MG63 (cell line): ENCODE measurements around the gene RNF150. TPM values are rescaled to one million over a fixed set of nuclear protein-coding genes. Genes with fewer than 3 reads are reported as not detected.

Experiments used
- DNase-seq: peaks from one replicate; pipeline ENCODE4 v3.0.0-alpha.2; 2020
- H3K27me3 ChIP-seq: fragments of 250-450 bp; sonication (Bioruptor Pico); 2 replicates; pipeline ENCODE4 v1.5.1; 2020; ENCODE audit warnings: mild to moderate bottlenecking, moderate library complexity
- H3K36me3 ChIP-seq: fragments of 250-450 bp; sonication (Bioruptor Pico); 2 replicates; pipeline ENCODE4 v1.5.1; 2020; ENCODE audit warnings: mild to moderate bottlenecking, moderate library complexity
- H3K4me3 ChIP-seq: fragments of 250-450 bp; sonication (Bioruptor Pico); 2 replicates; pipeline ENCODE4 v1.5.1; 2020; ENCODE audit warnings: mild to moderate bottlenecking, moderate library complexity
- H3K9me3 ChIP-seq: fragments of 250-450 bp; sonication (Bioruptor Pico); 2 replicates; pipeline ENCODE4 v1.5.1; 2020; ENCODE audit warnings: mild to moderate bottlenecking, moderate library complexity
- total RNA-seq: library from RNA; depleted of rRNA; stranded (reverse); fragments of >200 nt; shearing (Covaris generic); gene quantifications from 2 replicates; pipeline ENCODE4 v1.2.3, GENCODE V29; 2014; ENCODE audit warnings: low replicate concordance

RNF150 gene
- total RNA-seq, 1 experiment from 2014 or later = 7.4 TPM

DNA sequence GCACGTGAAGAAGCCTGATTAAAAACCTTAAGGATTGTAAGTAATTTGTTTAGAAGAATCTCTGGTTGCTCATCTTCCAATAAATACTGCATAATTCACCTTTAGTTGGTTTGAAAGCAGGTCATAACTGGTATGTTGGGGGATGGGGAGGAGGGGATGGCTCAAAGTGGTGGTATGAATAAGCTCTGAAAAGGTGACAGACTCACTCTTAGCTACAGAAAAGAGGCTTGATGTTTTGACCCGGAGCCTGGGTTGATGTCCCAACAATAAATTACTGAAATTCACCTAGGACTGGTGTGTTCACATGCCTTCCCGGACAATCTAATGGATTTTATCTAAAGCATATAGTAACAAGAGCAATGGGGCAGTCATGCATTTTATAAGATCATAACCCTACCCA lies 245.2 kb downstream of the RNF150 start:
- no peaks in the 10 kb centered on the region for H3K27me3 ChIP-seq

DNA sequence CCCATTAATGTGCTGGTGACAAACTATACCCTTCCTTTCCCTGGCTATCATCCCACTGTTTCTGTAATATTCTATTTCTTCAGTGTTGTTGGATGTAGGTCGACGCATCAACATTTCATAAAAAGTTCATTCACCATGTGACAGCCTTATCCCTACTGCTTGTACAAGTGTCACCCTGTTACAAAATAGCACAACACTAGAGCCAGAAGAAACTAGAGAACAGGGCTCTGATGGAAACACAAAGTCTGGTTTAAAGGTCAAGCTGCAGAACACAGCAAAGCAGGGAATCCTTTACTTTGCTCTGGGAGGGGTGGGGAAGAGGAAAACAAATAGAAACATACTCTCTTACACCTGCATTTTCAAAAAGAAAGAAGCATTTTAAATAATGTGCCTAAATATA lies 245.8 kb downstream of the RNF150 start:
- no peak for DNase-seq
- Histone ChIP-seq H3K9me3 (peaks cover 5% of the 10 kb centered on the region; the same call in 1 of the 2 replicates), H3K36me3 (no peaks in the 10 kb centered on the region)

More for the DNA sequence above, 245.2 kb downstream of the RNF150 start:
- Histone ChIP-seq H3K9me3 (peaks cover 5% of the 10 kb centered on the region; the same call in 1 of the 2 replicates), H3K4me3 (no peak overlapping the region), H3K36me3 (no peaks in the 10 kb centered on the region)
- DNase-seq = no peak

DNA sequence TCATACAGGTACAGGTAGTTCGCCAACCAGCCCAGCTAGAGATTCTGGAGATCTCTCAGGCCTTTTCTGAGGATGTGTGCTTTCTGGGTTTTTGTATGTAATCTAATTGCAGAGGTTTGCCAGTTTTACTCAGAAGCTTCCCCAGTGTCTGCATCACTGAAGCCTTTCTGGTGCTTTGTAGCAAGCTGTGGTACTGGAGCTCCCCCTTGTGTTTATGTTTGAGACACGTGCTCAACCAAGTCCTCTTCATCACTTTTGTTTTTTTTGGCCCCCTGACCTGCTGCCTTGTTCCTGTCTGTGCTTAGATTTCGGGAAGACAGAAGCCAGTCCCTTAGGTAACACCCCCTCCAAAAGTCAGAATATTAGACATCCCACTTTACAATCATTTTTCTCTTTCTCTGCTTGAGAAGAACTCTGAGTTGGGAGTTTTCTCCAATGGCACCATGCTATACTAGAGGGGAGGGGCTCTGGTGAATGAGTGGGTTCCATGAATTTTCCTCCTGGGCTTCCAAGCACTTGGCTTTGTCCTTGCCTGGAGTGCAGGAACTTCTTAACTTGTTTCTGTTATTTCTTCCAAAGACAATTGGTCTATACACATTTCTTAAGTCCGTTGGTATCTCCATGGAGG lies 248.7 kb downstream of the RNF150 start:
- Histone ChIP-seq H3K27me3 (no peaks in the 10 kb centered on the region), H3K9me3 (peaks cover 5% of the 10 kb centered on the region; the same call in 1 of the 2 replicates), H3K4me3 (no peak overlapping the region), H3K36me3 (no peaks in the 10 kb centered on the region)
- peak; percentile 42 for DNase-seq

More for the DNA sequence above, 245.8 kb downstream of the RNF150 start:
- Histone ChIP-seq H3K4me3 (no peak overlapping the region), H3K27me3 (no peaks in the 10 kb centered on the region)

DNA sequence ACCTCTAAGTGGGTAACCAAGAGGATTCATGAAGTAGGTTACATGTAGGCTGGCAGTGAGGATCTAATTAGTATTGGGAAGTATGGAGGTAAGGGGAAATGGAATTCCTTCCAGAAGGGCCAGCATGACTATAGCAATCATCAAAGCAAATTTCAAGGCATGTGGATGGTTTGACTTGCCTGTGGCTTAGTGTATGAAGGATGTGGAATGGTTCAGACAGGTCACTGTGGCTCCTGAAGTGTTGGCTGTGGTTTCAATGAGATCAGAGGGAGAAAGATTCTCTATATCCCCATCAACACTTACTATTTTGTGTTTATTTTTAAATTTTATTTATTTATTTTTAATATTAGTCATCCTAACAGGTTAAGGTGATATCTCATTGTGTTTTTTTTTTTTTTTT lies 255.5 kb downstream of the RNF150 start:
- H3K36me3 ChIP-seq = no peaks in the 10 kb centered on the region; the same call in 1 of the 2 replicates
- H3K9me3 ChIP-seq = peaks cover 4% of the 10 kb centered on the region
- DNase-seq = no peak
- no peaks in the 10 kb centered on the region for H3K27me3 ChIP-seq
- no peak overlapping the region for H3K4me3 ChIP-seq

DNA sequence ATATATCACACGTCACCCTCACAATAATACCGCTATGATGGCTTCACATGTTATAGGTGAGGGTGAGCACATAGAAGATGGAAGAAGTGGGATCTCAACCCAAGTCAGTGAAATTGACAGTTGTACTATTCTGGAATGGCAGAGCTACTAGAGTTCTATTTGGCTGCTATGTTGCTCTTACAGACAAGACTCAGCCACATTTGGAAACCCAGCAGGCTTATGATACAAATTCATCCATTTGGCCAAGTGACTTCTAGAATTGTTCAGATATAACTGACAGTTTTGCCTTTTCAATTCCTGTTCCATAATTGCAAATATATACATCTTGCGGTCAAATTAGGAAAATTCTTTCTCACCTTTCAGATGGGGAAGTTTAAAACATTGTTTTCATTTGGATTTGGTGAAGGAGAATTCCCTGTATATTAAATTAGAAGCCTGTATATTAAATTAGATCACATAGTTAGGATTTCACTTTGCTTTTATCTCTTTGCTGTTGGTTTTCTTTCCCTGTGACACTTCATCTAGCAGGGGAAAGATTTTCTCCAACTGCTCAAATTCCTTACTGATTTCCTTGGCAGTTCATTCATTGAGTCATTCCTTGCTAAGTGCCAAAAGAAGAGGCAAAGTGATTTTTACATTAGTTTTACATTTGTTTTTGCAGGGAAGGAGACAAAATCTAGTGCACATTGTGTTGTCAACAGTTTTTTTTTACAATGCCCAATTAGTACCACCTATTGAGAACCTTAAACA lies 256.5 kb downstream of the RNF150 start:
- H3K4me3 ChIP-seq = no peak overlapping the region
- DNase-seq = no peak
- H3K27me3 ChIP-seq = no peaks in the 10 kb centered on the region
- H3K36me3 ChIP-seq = no peaks in the 10 kb centered on the region; the same call in 1 of the 2 replicates
- H3K9me3 ChIP-seq = peaks cover 4% of the 10 kb centered on the region

DNA sequence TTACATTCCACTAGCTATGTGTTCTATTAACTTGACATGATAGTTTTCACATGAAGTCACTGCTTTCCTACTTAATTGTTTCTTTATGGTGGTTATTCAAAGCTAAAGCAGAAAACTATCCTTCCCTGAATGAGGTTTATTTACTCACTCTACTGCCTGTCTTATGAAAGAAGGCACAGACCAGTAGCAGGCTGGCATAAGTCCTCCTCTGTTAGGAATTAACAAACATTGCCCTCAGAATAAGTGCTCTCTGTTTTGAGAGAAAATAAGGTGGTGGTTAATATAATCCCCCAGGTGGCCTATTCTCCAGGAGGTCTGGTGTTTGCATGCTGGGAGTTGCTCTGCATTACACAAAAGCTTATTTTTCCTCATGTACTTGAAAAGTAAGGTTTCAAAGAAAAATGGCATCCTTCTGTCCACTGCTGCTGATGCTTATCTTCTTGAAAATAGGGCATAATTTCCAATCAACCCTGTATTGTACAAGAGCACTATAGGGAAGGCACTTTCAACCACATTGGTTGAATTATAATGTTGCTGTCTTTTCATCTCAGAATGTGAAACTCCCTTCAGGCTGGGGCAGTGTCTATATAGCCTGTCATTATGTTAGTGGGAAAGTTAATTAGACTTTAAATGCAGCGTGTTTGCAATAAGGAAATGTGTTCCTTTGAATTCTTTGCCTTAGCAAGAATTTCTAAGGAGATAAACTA lies 257.4 kb downstream of the RNF150 start:
- Histone ChIP-seq H3K27me3 (no peaks in the 10 kb centered on the region), H3K9me3 (peaks cover 4% of the 10 kb centered on the region), H3K36me3 (no peaks in the 10 kb centered on the region; the same call in 1 of the 2 replicates), H3K4me3 (no peak overlapping the region)
- DNase-seq = no peak

DNA sequence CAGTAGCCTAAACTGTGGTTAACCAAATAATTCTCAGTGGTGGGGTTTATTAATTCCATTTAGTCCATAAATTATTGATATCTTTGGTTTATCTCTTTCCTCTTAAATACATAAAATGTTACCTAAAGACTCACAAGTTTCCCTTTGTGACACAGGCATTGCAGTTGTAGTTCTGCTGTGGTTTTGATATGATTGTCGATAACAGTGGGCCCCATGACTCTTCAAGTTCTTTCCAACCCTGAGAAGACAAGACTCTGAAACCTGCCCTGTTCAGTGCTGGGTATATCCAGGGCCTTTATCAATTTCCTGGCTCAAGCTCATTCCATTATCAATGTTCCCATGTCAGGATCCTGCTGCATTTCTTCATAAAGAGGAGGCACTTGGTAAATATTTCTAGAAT lies 259.2 kb downstream of the RNF150 start:
- Histone ChIP-seq H3K36me3 (no peaks in the 10 kb centered on the region; the same call in 1 of the 2 replicates), H3K9me3 (peaks cover 4% of the 10 kb centered on the region), H3K4me3 (no peak overlapping the region), H3K27me3 (no peaks in the 10 kb centered on the region)
- DNase-seq = no peak

DNA sequence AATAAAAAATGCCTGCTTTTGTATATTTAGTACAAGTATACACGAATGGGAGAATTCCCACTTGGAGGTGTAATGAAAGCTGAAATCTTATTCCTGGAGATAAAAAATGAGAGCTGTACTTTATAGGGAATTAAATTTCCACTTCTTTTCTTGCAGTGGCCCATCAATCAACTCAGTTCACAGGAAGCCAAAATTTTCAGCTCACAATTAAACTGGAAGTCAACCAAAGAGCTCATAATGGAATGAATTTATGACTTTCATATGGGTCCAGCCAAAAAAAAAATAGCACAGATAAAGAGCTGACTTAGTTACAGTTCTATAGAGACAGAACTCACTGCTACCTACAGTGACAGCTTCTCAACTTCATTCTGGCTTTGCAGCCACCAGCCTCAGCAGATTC lies 261.9 kb downstream of the RNF150 start:
- no peak for DNase-seq
- no peaks in the 10 kb centered on the region for H3K36me3 ChIP-seq

DNA sequence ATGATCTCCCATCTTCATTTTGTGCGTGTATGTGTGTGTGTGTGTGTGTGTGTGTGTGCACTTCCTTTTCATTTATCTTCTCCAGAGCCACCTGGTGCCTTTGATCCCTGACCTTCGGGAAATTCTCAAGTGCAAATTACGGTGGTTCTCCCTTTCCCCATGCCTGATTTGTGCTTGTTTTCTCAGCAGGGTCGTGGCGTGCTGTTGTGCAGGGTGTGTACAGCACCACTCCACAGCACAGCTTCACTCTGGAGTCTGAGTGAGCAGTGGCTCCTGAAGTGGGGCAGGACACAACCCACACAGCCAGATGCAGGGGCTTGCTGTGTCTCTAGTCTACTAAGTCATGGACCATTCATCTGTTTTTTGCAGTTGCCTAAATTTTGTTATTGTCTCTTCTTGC lies 262.8 kb downstream of the RNF150 start:
- Histone ChIP-seq H3K4me3 (no peak overlapping the region), H3K36me3 (no peaks in the 10 kb centered on the region), H3K9me3 (no peaks in the 10 kb centered on the region), H3K27me3 (no peaks in the 10 kb centered on the region)
- no peak for DNase-seq

More for the DNA sequence above, 261.9 kb downstream of the RNF150 start:
- H3K4me3 ChIP-seq = no peak overlapping the region
- no peaks in the 10 kb centered on the region for H3K9me3 ChIP-seq
- no peaks in the 10 kb centered on the region for H3K27me3 ChIP-seq

DNA sequence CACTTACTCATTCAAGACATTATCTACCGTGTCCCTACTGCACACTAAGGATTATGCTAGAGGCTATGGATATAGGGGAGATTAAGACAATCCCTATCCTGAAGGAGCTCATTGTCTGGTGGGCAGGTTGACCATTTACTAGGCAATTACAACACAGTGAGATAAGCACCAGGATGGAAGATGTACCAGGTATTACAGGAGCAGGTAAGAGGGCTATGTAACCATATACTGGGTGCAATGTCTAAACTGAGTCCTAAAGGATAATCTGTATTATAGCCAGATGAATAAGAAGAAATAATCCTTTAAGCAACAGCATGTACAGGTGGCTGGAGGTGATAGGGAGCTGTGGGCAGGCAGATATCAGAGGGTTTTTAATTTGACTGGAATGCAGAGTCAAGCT lies 263.8 kb downstream of the RNF150 start:
- H3K27me3 ChIP-seq = no peaks in the 10 kb centered on the region
- no peak overlapping the region for H3K4me3 ChIP-seq
- H3K9me3 ChIP-seq = no peaks in the 10 kb centered on the region
- no peak for DNase-seq
- 0 out of 2 replicates have a peak, but pooled peaks cover 1% of the 10 kb centered on the region for H3K36me3 ChIP-seq

DNA sequence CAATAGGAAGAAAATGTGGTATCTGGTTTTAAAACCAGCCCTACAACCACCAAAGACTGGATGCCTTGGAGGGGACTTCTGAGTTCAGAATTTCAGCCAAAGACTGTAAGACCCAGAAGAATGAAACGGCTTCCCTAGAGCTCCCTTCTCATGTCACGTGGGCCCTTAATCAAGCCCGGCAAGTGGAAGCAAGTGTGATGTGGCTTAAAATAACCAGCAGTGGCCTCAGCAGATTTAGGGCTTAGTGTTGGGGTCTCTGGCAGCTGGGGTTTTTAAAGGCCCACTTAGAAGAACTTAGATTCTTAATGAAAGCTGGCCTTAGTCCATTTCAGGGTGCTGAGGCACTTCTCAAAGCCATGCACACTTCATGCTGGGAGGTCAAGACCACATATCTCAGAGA lies 265.9 kb downstream of the RNF150 start:
- no peak overlapping the region for H3K4me3 ChIP-seq
- H3K36me3 ChIP-seq = 0 out of 2 replicates have a peak, but pooled peaks cover 3% of the 10 kb centered on the region
- no peak for DNase-seq
- no peaks in the 10 kb centered on the region for H3K9me3 ChIP-seq
- H3K27me3 ChIP-seq = no peaks in the 10 kb centered on the region

DNA sequence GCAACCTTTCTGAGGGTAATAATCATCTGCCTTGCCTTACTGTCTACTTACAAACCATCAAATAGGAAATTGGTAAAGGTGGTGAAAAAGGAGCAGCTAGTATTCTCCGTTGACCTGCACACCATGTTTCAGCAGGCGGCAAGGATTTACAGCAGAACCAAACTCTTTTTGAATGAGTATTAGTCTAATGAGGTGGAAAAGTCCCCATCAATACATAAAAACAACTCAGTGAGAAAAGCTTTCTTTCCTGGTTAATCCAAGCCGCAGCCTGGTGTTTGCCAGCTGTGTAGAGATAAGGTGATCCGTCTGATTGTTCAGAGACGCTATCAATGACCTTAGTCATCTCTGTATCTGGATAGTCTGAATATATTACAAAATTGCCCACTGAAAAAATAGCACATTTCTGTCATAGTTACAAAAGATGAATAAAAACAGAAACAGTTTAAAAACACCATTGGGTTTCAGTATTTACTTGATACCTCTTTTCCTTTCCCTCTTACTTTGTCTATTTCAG lies 266.7 kb downstream of the RNF150 start:
- Histone ChIP-seq H3K36me3 (0 out of 2 replicates have a peak, but pooled peaks cover 3% of the 10 kb centered on the region), H3K4me3 (no peak overlapping the region), H3K9me3 (no peaks in the 10 kb centered on the region), H3K27me3 (no peaks in the 10 kb centered on the region)
- DNase-seq = no peak

DNA sequence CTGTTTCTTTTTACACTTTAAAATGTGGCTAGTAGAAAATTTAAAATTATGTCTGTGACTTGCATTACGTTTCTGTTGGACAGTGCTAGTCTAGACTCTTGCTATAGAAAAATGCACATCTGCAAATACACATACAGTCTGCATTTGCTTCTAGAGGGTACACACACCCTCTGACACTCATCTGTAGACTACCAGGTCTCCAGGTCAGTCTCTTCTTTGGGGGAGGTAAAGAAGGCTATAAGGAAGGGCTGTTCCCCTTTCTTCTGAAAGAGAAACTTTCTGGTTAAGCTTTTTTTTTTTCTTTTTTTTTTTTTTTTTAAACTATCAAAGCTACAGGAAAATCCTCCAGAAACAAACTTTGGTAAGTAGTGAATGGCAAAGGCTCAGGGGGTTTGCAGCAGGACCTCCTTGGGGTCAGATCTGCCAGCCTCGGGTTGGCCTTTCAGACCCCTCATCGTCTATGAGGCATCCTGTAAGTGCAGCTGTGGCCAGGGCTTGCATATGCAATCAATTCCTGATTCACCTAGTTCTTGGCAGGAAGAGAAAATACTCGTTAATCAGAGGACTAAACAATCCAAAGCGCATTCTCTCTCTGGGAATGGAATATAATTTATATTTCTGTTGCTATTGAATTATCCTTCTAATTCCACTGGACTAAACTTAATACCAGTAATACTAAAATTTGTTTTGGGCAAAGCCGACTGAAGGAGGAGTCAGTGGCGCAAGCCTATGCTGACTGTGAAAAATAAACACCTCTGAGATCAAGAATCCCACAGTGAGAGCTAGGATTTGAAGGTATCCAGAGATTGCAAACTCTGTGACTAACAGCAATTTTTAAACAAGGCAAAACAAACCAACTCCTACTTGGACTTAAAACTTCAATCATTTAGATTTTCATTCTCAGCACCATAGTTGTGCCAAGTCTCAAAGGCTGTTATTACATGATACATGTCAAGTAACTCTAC lies 267.7 kb downstream of the RNF150 start:
- Histone ChIP-seq H3K9me3 (no peaks in the 10 kb centered on the region), H3K36me3 (0 out of 2 replicates have a peak, but pooled peaks cover 3% of the 10 kb centered on the region)
- peak; percentile 43 for DNase-seq

DNA sequence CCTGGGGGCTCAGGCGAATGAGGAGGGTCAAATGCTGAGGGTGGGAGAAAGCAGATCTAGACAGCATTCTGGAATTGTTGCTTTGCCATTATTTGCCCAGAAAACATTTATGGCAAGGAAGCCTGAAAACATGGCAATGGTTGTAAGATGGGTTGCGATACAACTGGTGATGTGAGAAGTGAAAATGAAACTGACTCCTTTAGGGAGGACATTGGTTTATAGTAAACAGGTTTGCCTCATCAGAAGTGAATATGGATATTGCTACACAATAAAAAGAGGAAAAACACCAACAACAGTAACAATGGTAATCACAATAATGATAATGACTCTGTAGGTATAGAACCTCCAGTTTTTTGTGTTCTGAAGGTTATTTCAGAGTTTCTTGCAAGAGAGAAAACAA lies 270.1 kb downstream of the RNF150 start:
- H3K36me3 ChIP-seq = 0 out of 2 replicates have a peak, but pooled peaks cover 3% of the 10 kb centered on the region
- H3K9me3 ChIP-seq = no peaks in the 10 kb centered on the region
- no peak overlapping the region for H3K4me3 ChIP-seq
- H3K27me3 ChIP-seq = no peaks in the 10 kb centered on the region
- no peak for DNase-seq

More for the DNA sequence above, 267.7 kb downstream of the RNF150 start:
- no peaks in the 10 kb centered on the region for H3K27me3 ChIP-seq
- H3K4me3 ChIP-seq = no peak overlapping the region

DNA sequence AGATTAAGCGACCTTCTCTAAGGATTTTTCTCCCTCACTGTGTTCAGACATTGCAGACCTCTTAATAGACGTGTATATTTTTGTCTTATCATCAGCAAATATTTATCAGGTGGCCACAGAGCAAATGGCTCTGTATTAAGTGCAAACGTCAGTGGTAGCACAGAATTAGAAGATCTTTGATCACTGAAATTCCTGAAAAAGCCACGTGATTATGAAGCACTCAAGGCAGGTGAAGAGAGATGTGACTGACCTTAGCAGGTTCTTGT lies 271.2 kb downstream of the RNF150 start:
- no peak overlapping the region for H3K4me3 ChIP-seq
- H3K36me3 ChIP-seq = 0 out of 2 replicates have a peak, but pooled peaks cover 3% of the 10 kb centered on the region
- H3K27me3 ChIP-seq = no peaks in the 10 kb centered on the region
- DNase-seq = no peak
- H3K9me3 ChIP-seq = no peaks in the 10 kb centered on the region
